GM04503 (cell line): ENCODE results near the gene ADGRV1.

Source experiments
- DNase-seq: peaks from one replicate; pipeline ENCODE4 v3.0.0-alpha.2; 2012; ENCODE audit warnings: low read depth

ADGRV1 gene

DNA sequence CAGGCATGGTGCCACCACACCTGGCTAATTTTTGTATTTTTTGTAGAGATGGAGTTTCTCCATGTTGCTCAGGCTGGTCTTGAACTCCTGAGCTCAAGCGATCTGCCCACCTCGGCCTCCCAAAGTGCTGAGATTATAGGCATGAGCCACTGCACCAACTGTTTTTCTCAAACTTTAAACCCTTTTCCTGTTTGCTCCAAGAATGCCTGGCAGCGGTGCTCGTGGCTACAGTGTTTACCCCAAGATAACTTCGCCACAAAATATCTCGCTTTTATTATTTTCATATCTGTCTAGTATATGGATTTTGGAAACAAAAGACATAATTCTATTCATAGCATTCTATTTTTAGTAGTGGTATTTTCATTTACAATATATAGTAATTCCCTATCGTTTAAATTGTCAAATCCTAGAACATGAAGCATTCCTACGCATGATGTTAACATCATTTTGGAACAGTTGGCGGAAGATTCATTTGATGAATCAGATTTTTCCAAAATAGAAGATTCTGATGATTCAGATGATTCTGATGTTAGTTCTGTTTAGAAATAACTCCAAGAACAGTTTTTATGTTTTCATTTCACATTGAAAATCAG lies 504.6 kb downstream of the ADGRV1 start:
- DNase-seq: peak; percentile 31

DNA sequence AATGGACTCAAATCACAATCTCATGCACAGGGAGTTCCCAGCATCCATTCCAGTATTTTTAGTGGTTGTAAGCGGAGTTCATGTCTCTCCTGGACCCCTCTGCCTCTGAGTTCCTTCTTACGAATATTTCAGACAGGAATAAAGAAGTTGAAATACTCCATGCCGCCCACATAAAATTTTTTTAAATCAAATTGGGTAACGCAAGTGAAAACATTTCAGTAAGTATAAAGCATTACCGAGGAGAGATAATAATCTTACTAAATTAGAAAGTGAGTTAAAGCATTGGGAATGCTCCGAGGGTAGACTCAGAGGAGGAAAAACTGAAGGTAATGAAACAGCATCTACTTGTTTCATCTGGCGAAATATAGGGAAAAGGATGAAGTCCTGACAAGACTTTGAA lies 506.9 kb downstream of the ADGRV1 start:
- DNase-seq: no peak

DNA sequence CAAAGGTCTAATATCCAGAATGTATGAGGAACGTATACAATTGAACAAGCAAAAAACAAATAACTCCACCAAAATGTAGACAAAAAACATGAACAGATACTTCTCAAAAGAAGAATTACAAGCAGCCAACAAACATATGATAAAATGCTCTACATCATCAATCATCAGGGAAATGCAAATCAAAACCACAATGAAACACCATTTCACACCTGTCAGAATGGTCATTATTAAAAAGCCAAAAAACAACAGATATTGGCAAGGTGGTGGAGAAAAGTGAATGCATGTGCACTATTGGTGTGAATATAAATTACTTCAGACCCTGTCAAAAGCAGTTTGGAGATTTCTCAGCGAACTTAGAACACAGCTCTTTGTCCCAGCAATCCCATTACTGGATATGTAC lies 510.8 kb downstream of the ADGRV1 start:
- DNase-seq: no peak

DNA sequence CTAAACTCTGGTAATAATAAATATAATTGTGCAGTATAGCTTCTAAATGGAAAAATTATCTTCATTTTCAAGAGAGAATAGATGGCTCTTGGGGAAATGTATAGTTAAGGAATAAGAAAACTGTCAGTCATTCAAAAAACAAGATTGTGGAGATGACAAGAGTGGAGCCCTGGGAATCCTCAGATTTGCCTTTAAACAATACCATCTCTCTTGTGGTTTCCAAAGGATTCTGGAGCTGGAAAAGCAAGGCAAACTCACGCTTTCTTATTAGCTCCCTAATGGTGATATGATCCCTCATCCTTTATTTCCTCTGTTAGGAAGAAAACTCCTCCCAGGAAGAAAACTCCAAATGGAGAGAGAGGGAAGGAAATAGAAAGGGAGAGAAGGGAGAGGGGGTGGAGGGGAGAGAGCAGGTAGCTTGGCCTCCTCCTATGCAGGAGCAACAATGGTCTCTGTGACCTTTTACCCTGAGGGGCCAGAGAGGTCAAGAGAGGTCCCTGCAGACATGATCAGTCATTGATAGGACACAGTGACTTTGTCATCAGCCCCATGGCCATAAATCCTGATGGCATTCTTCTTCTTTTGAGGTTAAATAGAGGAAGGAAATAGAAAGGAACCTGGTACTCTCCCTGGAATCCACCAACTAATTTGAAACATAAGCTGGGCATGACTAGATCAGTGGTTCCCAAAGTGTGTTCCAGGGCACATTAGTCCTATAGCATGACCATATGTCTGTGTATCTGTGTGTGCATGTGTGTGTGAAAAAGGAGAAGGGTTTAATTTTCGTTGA lies 512.4 kb downstream of the ADGRV1 start:
- DNase-seq: no peak

DNA sequence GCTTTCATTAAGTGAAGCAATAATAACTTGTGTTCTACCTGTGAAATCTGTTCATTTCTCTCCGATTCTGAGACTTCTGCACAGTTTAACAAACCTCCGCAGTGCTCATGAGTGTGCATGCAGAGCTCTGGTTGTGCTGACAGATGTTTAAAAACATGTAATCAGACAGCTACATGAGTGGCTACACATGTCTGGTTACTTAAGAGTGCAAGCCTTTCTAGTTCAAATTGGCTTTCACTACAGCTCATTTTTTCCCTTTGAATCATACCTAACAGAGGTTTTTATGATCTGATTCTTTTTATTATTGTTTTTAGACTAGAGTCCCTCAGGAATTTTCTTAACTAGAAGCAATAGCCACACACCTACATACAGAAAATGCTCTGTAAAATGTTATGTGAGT lies 514.3 kb downstream of the ADGRV1 start:
- peak; percentile 34 for DNase-seq

DNA sequence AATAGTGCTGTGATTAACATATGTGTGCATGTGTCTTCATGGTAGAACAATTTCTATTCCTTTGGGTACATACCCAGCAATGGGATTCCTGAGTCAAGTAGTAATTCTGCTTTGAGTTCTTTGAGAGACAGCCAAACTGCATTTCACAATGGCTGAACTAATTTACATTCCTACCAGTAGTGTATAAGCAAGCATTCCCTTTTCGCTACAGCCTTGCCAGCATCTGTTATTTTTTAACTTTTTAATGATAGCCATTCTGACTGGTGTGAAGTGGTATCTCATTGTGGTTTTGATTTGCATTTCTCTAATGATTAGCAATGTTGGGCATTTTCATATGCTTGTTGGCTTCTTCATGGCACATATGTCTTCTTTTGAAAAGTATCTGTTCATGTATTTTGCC lies 516.0 kb downstream of the ADGRV1 start:
- peak; percentile 89 for DNase-seq

DNA sequence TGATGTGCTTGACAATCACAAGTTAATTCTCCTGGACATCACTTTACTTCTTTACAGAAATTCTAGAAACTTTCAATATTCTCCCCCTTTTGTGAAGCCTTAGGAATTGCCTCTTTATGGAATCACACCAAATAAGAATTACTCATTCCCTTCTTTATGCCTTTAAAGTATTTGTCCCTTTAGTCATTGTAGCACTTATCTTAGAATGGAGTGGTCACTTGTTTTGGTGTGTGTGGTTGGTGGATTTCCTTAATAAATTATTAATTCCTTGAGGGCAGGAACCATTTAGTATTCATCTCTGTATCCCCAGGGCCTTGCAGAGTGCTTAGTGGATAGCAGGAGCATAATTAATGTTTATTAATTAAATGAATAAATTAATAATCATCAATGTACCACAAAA lies 517.5 kb downstream of the ADGRV1 start:
- no peak for DNase-seq

DNA sequence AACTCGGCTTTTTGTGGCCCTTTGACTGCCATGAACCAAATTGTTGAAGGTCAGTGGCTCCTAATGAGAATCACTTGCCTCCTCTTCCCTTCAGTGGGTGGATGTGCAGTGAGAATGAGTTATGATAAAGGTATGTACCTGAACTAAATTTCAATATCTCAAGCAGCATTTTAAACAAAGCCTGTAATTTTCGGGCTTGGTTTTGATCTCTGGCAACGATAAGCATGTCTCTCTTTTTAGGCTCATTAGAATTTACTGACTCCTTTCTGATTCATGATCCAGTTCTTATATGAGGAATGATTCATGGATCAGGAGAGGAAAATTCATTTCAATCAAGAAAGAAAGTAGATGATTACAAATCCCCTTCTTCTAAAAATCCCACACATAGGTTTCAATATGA lies 519.0 kb downstream of the ADGRV1 start:
- DNase-seq: no peak

DNA sequence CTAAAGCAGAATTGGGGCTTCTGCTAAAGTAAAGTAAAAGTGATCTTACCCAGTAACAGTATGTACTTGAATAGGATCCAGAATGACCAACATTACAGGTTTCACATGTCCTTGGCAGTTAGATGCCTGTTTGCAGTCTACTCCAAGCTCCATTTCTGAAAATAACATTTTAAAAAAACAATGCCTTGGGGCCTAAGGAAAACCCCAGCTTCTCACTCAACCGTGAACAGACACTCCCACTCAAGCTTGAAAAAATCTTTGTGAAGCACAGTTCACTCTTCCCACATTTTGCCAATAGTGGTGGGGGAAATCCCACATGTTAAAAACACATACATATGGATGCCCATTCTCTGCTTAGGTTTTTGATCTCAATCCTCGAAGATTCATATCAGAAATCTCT lies 520.4 kb downstream of the ADGRV1 start:
- DNase-seq: no peak

DNA sequence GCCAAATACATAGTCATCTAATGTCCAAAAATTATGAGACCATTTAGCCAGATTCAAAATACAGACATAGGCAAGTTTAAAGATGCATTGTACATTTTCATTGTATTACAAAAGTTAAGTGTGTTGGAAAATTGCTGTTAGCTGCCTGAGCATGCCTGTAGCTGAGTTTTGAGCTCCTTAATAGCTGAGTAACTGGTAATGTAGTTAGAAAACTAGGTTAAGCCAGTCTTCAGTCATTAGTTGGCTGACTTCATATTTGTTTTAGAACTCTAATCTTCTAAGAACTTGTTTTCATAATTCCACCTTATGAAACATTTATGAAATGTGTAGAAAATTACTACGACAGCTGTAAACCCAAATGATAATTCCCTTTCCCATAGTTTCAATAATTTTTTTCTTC lies 531.2 kb downstream of the ADGRV1 start:
- no peak for DNase-seq

DNA sequence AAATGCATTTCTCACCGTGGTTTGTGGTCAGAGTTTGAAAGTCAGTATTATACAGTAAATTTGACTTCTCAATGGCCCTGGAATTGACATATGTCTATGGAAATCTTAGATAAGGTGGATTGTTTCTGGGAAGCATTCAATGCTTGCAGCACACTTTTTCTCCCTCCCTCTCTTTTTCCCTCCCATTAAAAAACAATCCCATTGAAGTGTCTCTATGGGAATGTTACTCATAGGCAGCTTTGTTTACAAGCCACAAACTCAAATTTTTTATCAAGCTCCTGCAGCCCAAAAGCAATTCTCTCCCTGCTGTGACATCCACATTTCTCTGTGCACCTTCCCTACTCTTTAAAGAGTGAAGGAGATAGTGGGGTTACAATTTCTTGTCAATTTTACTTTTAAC lies 532.4 kb downstream of the ADGRV1 start:
- DNase-seq: no peak

DNA sequence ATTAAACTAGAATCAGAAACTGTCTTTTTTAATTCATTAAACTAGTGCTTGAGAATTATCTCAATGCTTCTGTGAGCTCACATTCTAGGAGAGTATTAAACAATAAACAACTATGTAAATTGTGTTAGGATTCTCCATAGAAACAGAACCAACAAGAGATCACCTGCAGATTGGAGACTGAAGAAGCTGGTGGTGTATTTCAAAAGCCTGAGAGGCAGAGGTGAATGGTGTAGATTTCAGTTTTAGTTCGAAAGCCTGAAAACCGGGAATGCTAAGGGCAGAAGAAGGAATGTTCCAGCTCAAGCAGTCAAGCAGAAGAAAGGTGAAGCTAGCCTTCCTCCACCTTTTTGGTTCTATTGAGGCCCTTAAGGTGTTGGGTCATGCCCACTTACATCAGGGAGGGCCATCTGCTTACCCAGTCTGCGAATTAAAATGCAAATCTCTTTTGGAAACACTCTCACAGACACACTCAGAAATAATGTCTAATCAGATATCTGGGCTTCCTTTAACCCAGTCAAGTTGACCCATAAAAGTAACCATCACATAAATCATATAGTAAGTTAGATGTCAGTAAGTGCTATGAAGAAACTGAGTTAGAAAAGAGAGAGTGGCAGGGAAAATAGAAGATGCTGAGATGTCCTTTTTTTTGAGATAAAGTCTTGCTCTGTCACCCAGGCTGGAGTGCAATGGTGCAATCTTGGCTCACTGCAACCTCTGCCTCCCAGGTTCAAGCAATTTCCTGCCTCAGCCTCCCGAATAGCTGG lies 533.1 kb downstream of the ADGRV1 start:
- DNase-seq: no peak

DNA sequence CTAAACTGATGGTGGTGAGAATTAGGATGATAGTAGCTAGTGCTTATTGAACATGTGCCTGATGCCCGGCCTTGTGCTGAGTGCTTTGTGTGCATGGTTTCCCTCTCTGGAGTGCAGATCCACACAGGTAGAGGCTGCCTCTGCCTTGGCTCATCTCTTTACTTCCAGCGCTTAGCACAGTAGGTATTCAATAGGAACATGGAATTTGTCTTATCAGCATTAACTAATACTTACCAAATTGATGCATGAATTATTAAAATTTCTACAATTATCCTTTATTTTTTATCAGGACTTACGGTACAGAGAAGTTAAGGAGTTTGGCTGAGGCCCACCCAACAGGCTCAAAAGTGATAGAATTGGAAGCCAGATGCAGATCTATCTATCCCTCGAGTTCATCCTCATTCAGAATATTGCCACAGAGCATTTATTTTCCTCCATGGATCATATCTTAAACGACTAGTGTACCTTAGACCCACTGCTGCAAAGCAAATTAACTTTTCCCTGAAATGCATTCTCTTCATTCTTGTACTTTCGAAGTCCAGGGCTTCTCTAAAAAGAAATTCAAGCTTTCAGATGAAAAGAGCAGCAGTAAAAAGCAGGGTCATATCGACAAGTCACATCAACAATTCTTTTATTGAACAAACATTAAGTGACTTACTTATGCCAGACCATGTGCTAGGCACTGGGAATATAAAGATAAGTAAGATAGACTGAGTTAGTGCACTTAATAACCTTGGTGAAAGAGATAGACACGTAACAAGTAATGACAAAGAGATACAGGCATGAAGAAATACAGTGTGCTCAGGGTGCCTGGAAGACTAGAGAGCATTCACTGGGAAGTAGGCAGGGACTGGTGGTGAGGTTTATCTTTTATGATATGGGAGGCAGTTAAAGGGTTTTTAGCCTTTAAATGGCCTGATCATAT lies 534.5 kb downstream of the ADGRV1 start:
- DNase-seq: no peak

DNA sequence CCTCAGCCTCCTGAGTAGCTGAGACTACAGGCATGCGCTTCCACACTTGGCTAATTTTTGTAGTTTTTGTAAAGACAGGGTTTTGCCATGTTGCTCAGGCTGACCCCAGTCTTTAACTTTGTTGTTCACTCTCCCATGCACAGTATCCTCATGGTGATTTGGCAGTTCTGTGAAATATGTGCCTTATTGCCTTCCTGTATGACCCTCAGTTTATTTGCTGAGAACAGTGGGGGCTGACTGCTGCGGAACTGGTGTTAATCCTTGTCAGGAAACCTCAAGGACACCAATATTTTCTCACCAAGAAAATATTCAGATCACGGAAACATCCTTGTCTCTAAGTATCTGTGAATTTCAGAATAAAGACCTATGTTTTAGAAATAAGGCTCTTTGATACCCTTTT lies 536.7 kb downstream of the ADGRV1 start:
- DNase-seq: no peak

DNA sequence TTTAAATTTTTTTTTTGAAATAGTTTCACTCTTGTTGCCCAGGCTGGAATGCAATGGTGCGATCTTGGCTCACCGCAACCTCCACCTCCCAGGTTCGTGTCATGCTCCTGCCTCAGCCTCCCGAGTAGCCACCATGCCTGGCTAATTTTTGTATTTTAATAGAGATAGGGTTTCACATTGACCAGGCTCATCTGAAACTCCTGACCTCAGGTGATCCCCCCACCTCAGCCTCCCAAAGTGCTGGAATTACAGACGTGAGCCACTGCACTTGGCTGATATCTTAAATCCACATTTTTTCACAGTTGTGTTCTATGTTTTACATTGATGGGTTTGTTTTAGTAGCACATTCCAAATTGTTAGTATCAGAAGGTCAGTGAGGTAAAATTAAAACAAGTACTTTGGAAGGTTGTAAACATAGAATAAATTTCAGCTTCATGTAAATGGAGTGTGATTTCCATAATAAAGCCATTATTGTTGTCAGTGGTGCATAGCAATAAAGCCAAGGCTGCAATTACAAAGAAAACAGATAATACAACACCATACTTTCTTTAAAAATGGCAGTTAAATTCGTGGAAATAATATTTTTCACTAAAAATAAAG lies 537.3 kb downstream of the ADGRV1 start:
- DNase-seq: no peak

DNA sequence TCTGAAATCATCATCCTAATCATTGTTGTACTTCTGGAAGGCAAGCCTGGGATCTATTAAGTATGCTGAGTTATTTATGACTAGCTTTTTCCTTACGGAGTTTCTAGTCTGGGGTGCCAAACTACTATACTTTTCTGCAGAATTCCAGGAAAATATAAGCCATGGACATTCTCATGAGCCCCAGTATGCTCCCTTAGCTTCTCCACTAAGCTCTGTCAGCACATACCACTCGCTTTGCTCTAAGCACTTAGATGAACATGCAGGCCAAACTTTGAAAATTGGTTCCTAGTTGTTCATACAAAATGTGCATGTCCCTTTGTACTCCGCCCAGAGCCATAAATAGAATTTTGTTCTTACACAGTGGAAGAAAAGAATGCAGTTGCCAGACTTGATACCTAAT lies 539.9 kb downstream of the ADGRV1 start:
- DNase-seq: no peak

DNA sequence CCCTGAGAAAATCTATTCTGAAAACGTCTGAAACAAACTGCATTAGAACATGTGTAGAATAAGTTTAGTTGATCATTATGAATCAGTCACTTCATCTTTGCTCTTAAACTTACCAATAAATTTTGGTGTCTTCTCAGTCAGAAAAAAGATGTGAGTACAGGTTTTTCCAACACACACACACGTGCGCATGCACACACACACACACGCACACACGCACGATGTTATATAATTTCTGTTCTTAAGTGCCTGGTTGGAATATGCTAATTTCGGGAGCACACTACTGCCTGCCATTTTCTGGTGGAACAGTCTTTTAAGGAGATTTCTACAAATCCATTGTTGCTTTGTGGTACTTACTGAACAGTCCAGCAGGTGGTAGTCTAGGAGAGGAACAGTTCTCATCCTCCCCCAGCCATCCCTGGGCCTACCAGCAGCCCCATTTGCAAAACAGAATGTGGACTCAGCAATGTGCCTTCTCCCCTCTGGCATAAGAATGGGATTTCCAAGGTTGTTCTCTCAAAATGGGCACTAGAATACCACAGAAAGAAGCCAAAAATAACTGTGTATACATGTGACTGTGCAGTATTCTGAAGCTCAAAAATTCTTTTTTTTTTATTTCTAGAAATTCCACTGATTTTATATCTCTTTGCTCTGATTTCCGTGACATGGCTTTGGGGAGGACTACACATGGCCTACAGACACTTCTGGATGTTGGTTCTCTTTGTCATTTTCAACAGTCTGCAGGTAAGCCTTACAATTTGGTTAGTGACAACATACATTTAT lies 543.2 kb downstream of the ADGRV1 start:
- peak; percentile 25 for DNase-seq

DNA sequence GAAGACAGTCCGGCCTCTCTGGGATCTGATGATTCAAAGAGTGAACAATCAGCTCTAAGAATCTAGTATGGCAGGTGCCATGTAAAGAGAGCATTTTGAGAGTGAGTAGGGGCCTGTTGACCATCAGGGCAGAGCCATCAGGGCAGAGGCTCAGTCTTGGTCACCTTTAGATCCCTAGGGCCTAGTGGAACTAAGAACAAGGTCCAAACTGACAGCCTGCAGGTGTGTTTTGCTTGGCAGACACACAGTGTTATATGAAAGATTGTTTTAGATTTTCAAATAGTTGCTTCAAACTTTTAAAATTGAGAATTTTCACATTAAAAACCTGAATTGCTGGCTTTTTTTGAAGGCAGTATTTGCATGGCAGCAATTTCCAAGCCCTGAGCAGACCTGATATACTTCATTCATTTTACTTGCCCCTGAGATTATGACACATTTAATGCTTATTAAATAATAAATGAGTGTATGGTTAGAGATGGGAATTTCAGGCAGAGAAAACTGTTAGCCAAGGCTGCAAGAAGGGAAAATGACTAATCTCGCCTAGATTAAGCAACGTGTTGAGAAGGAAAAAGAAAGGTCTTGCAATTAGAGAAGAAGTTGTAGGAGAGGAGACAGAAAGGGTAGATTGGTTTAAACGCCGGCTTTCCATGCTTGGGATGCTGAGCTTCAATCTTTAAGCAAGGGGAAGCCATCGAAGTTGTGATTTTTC lies 544.9 kb downstream of the ADGRV1 start:
- DNase-seq: peak; percentile 37

DNA sequence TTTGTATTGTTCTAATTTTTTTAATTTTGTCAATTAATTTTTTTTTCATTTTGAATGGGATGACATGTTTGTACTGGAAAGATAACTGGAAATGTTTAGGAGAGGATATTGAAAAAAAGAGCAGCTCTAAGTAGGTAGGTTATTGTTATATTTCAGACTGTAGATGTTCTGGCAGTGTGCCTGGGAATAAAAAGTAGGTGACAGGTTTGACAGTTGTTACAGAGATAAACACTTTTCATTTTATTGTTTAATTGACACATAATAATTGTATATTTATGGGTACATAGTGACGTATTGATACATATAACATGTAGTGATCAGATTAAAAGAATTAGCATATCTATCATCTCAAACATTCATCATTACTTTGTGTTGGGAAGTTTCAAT lies 545.5 kb downstream of the ADGRV1 start:
- DNase-seq: no peak

DNA sequence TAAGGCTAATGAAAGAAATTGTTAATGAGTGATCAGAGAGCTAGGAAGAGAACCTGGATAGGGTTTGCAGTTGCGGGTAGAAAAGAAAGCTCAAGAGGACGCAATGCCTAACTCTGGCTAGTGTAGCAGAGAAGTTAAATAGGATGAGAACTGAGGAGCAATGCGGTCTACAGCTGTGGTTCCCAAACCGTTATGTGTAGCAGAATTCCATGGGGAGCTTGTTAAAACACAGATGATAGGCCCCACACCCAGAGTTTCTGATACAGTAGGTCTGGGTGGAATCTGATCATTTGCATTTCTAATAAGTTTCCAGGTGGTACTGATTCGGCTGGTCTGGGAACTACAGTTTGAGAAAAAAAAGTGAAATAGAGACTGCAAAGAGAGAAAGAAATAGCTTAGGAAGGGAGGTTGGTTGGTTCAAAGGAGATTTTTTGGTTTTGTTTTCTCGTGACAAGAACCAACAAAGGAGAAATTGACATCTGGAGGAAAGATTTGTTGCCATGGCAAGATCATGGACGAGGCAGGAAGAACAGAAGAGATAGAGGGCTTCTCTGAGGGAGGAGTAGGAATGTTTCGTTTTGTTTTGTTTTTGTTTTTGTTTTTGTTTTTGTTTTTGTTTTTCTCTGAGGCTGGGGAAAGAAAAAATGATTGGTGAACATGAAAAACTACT lies 548.4 kb downstream of the ADGRV1 start:
- no peak for DNase-seq
